Measurements from ENCODE around the gene SPECC1L.

SPECC1L gene

GRCh38 chr22:24401931-24402367 is 131.3 kb downstream of the SPECC1L start:
- no peak for DNase-seq (ENCODE audit: low read depth in 2 of 2)
- H3K4me3 ChIP-seq (replicated peaks in 1 of 2; ENCODE audit: low read depth in 2 of 2, low read length in 2 of 2): no peak overlapping the region
- no peak for TF ChIP-seq CTCF (IDR thresholded peaks at IDR 0.05; ENCODE audit: low read depth, low read length)

- peak; percentile 91 to 94 for DNase-seq (ENCODE audit: low read depth in 2 of 2)
- no peak overlapping the region for H3K4me3 ChIP-seq (replicated peaks in 1 of 2; ENCODE audit: low read depth in 2 of 2, low read length in 2 of 2)
- TF ChIP-seq CTCF (IDR thresholded peaks at IDR 0.05; ENCODE audit: low read depth, low read length): no peak
Measured at GRCh38 chr22:24402460-24403192, 132.0 kb downstream of the SPECC1L start.

- no peak overlapping the region for H3K4me3 ChIP-seq (replicated peaks in 1 of 2; ENCODE audit: low read depth in 2 of 2, low read length in 2 of 2)
- no peak for TF ChIP-seq CTCF (IDR thresholded peaks at IDR 0.05; ENCODE audit: low read depth, low read length)
- DNase-seq (ENCODE audit: low read depth in 2 of 2): no peak
Measured at GRCh38 chr22:24403346-24403745, 132.7 kb downstream of the SPECC1L start.

- TF ChIP-seq CTCF (IDR thresholded peaks at IDR 0.05; ENCODE audit: low read depth, low read length): no peak
- no peak overlapping the region for H3K4me3 ChIP-seq (replicated peaks in 1 of 2; ENCODE audit: low read depth in 2 of 2, low read length in 2 of 2)
- DNase-seq (ENCODE audit: low read depth in 2 of 2): no peak
Measured at GRCh38 chr22:24404561-24405275, 134.1 kb downstream of the SPECC1L start.

- DNase-seq (ENCODE audit: low read depth in 2 of 2): no peak
- no peak overlapping the region for H3K4me3 ChIP-seq (replicated peaks in 1 of 2; ENCODE audit: low read depth in 2 of 2, low read length in 2 of 2)
- no peak for TF ChIP-seq CTCF (IDR thresholded peaks at IDR 0.05; ENCODE audit: low read depth, low read length)
Measured at GRCh38 chr22:24405631-24406321, 135.1 kb downstream of the SPECC1L start.

- no peak overlapping the region for H3K4me3 ChIP-seq (replicated peaks in 1 of 2; ENCODE audit: low read depth in 2 of 2, low read length in 2 of 2)
- no peak for TF ChIP-seq CTCF (IDR thresholded peaks at IDR 0.05; ENCODE audit: low read depth, low read length)
- DNase-seq (ENCODE audit: low read depth in 2 of 2): no peak
Measured at GRCh38 chr22:24406322-24407277, 136.0 kb downstream of the SPECC1L start.

All from cardiac fibroblast (primary cell).